Gastrocnemius medialis (tissue), 4 donors: ENCODE measurements around the gene UBE2E1.

Source experiments
- CTCF ChIP-seq, 5 experiments: fragments of 450-650 bp in 3 of 5; fragments of 200-600 bp in 2 of 5; sonication (generic) in 2 of 5; IDR thresholded peaks in 4 of 5; conservative IDR thresholded peaks in 1 of 5; 1 replicate in 4 of 5; 2 replicates in 1 of 5; pipeline ENCODE4 v1.5.1; 2016 to 2019; ENCODE audit warnings: antibody characterized with exemption in 5 of 5, mild to moderate bottlenecking in 3 of 5, moderate library complexity in 3 of 5
- POLR2A ChIP-seq, 2 donors: fragments of 450-650 bp; IDR thresholded peaks; one replicate each; pipeline ENCODE4 v1.6.1; 2017; ENCODE audit warnings: antibody characterized with exemption in 2 of 2, mild to moderate bottlenecking in 2 of 2, moderate library complexity in 2 of 2

DNA sequence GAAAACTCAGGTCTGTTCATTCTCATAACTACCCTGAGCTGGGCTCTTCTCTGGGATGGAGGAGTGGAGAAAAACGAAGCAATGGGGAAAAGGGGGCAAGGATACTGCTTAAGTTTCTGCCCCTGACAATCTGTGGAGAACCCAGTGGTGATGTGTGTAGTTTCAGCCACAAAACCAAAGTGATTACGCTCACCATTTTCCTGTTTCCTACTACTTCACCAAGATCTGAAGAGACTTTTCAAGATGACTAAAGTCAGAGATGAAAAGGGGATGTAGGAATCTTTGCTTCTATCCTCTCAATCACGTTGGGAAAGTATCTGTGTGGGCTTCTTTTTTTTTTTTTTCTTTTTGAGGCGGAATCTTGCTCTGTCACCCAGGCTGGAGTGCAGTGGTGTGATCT, 8.3 kb upstream of the UBE2E1 start:
- no peak for TF ChIP-seq CTCF (IDR thresholded peaks at IDR 0.05 in 4 of 5, conservative IDR thresholded peaks at IDR 0.05 in 1 of 5)
- no peak for TF ChIP-seq POLR2A (IDR thresholded peaks at IDR 0.05)
